Mucosa of descending colon (tissue), 3 donors: ENCODE data around the gene TNNT2. TPM values are rescaled to one million over a fixed set of nuclear protein-coding genes. Genes with fewer than 3 reads are reported as not detected.

Experiments used
- ATAC-seq: fragments of 200-7000 bp; cut with Tn5 transposase; one replicate; pipeline ENCODE4 v1.9.1; 2020; ENCODE audit warnings: mild to moderate bottlenecking, moderate library complexity
- DNase-seq, 3 donors: peaks; one replicate each; pipeline ENCODE4 v3.0.0-alpha.2; 2020
- H3K36me3 ChIP-seq: fragments of 200-600 bp; one replicate; pipeline ENCODE4 v1.8.0; 2021; ENCODE audit warnings: low read depth, mild to moderate bottlenecking
- H3K4me1 ChIP-seq: fragments of 200-600 bp; one replicate; pipeline ENCODE4 v1.8.0; 2021; ENCODE audit warnings: low read depth, mild to moderate bottlenecking
- H3K4me3 ChIP-seq: fragments of 200-600 bp; one replicate; pipeline ENCODE4 v1.8.0; 2021; ENCODE audit warnings: mild to moderate bottlenecking
- H3K9me3 ChIP-seq: fragments of 200-600 bp; one replicate; pipeline ENCODE4 v1.8.0; 2021; ENCODE audit warnings: mild to moderate bottlenecking
- intact Hi-C, 2 donors: fragments of 100-400 bp; cut with DNase I in 1 of 2; cut with micrococcal nuclease in 1 of 2; formaldehyde crosslinking; loops; one replicate each; pipeline versions ENCODE4 v1.11.0 to v1.11.1; 2022; cut with DNase I, micrococcal nuclease
- total RNA-seq, 3 donors: library from RNA; stranded (reverse); fragmentation: NEBNext Ultra II Directional in 2 of 3; extraction: Animal tissue kit (Norgen Biotek cat#: 25700) in 2 of 3; gene quantifications; one replicate each; pipeline versions ENCODE4 v1.2.1 to v1.2.4, GENCODE V29; 2021 to 2023
- TF ChIP-seq, protein P1 (sequence below): fragments of 200-600 bp; IDR thresholded peaks from one replicate; pipeline ENCODE4 v1.8.0; 2022; ENCODE audit warnings: antibody characterized with exemption, mild to moderate bottlenecking
- donor health status: DM: no; HTN: no; CAD: no; lungs with moderate emphysema.
- donor health status: DM: no; HTN: no; CAD: no.
- donor health status: DM: no; HTN: yes; CAD: no.

Gene TNNT2
- total RNA-seq, 3 donors from 2014 or later, result 0.28 to 4.0 (median 2.0) TPM

DNA sequence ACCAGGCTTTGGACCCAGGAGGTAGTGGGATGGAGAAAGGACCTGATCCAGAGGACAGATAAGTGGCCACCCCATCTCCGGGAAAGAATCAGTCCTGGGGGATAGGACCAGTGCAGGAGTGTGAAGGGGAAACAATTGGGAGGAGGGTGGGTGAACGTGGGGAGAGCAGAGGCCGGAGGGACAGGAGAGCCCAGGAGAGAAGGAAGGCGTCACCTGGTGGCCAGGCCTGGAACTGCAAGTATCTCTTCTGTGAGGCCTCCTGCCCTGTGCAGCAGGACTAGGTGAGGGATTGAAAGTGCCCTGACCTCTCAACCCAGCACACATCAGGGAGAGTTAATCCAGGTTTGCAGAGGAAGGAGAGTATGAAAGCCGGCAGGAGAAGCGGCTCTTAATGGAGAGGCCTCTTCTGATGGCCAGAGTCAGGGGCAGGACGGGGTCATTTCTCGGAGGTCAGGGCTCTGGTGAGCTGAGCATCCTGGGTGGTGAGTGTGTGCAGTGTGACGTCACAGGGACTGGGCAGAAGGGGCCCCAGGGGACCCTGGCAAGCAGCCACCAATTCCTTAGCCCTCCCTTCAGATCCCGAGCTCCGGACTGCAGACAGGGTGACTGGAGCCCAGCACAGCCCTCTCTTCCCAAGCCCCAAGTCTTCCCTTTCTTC, 30.8 kb upstream of the TNNT2 start:
- TF ChIP-seq, protein P1, sequence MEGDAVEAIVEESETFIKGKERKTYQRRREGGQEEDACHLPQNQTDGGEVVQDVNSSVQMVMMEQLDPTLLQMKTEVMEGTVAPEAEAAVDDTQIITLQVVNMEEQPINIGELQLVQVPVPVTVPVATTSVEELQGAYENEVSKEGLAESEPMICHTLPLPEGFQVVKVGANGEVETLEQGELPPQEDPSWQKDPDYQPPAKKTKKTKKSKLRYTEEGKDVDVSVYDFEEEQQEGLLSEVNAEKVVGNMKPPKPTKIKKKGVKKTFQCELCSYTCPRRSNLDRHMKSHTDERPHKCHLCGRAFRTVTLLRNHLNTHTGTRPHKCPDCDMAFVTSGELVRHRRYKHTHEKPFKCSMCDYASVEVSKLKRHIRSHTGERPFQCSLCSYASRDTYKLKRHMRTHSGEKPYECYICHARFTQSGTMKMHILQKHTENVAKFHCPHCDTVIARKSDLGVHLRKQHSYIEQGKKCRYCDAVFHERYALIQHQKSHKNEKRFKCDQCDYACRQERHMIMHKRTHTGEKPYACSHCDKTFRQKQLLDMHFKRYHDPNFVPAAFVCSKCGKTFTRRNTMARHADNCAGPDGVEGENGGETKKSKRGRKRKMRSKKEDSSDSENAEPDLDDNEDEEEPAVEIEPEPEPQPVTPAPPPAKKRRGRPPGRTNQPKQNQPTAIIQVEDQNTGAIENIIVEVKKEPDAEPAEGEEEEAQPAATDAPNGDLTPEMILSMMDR, result peak; percentile 89
- no peaks in the 10 kb centered on the region for H3K36me3 ChIP-seq
- intact Hi-C loops, result no loop called here
- DNase-seq (peak; percentile 81 to 97 (median 91)), ATAC-seq (peak; percentile 59)
- no peak overlapping the region for H3K4me3 ChIP-seq
- peaks cover 24% of the 10 kb centered on the region for H3K4me1 ChIP-seq
- H3K9me3 ChIP-seq, result no peaks in the 10 kb centered on the region

DNA sequence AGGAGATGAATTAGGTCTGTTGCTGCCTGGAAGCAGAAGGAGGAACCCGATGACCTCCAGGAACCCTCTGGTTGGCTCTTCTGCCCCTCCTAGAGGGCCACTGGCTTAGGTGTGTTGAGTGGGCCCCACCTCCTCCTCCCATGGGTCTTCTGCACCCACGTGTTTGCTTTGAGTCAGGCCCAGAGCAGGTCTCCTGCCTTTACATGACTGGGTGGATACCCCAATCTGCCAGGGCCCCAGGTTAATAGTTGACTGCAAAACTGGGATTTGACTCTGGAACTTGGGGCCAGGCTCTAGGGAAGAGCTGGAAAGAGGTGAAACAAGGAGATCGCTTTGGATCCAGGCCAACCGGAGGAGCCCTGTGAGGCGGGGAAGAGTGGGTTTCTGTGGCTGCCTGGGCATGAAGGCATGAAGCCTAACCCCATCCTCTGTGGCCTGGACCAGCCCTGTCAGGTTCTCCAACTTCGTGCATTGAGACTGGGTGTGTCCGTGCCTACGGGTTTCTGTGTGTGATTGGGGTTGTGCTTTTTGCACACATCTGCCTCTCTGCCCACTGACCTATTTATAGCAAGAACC, 29.4 kb upstream of the TNNT2 start:
- TF ChIP-seq, protein P1, result no peak
- H3K4me1 ChIP-seq, result peaks cover 24% of the 10 kb centered on the region
- ATAC-seq, result peak; percentile 45
- DNase-seq, result peak in 2 of 3 donors; percentile 65 to 71
- intact Hi-C loops, result no loop called here
- no peaks in the 10 kb centered on the region for H3K36me3 ChIP-seq
- H3K4me3 ChIP-seq, result no peak overlapping the region
- no peaks in the 10 kb centered on the region for H3K9me3 ChIP-seq

DNA sequence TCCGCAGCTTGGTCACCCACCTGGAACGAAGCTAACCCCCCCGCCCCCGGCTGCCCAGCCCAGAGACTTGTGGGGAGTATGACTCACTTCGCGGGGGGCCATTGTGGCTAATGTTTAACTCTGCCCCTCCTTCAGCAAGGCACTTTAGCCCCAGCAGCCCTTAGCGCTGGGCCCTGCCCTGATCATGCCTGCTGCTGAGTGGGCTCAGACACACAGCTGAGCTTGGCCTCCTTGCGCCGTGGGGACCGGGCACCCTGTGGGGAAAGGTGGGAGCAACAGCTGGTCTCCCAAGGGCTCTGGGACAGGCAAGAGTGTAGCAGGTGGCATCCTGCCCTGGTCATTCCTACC, 28.0 kb upstream of the TNNT2 start:
- peaks cover 25% of the 10 kb centered on the region for H3K4me1 ChIP-seq
- H3K4me3 ChIP-seq, result no peak overlapping the region
- DNase-seq (peak; percentile 88 to 91 (median 88)), ATAC-seq (peak; percentile 83)
- no peaks in the 10 kb centered on the region for H3K36me3 ChIP-seq
- TF ChIP-seq, protein P1, result no peak
- intact Hi-C loops, result no loop called here
- H3K9me3 ChIP-seq, result no peaks in the 10 kb centered on the region

DNA sequence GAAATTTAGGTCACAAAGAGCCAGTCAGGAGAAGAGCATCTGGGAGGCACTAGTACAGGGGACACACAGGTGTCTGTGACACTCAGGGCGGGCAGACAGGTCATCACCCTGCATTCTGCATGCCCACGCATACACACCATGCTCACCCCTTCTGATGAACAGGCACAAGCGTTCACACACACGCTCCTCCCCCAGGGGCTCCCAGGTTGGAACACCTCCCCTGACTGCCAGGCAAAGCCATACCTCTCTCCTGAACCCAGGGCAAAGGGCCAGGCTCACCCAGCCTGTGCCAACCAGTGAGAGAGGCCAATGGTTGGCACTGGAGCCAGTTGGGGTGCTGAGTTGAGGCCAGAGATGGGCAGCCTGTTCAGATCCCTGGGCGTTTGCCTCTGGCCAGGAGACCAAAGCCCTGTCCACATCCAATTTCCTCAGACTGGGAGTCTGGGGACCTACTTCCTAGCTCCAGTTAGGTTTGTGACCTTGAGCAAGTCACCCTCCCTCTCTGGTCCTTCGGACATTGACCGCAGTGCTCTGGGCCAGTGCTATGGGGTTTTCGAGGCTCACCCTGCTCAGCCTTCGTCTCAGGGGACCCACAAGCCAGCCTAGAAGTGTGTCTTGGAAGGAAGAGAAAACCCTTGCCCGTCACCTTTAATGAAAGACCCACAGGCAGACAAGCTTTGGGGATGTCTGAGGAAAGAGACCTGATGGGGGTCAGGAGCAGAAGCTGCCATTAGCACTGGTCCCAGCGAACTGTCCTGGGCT, 27.4 kb upstream of the TNNT2 start:
- Histone ChIP-seq H3K4me1 (peaks cover 31% of the 10 kb centered on the region), H3K4me3 (no peak overlapping the region), H3K9me3 (no peaks in the 10 kb centered on the region), H3K36me3 (no peaks in the 10 kb centered on the region)
- ATAC-seq (peak; percentile 32), DNase-seq (peak; percentile 62 to 76 (median 70))
- TF ChIP-seq, protein P1, result no peak
- intact Hi-C loops, result no loop called here

DNA sequence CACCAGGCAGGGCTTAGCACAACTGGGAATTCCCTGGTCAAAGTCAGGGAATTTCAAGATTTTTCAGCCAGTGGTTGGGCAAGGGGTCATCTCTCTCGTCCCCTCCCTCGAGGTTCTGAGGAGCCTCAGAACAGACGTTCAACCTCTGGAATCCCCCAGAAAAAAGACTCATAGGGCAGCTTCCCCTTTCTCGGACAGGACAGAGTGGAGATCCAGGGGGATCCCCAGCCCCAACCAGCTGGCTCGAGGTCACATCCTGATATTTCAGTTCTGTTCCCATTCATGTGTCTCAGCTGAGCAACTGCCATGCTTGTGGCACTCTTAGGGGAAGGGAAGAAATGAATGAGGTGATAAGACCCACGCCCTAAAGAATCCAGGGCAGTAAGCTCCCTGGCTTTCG, 26.6 kb upstream of the TNNT2 start:
- ATAC-seq, result no peak
- TF ChIP-seq, protein P1, result no peak
- Histone ChIP-seq H3K4me3 (no peak overlapping the region), H3K9me3 (no peaks in the 10 kb centered on the region), H3K36me3 (no peaks in the 10 kb centered on the region), H3K4me1 (peaks cover 32% of the 10 kb centered on the region)
- no peak for DNase-seq
- intact Hi-C loops, result no loop called here
